IMR-90 (cell line): ENCODE data around the gene ASB13. TPM values are rescaled to one million over a fixed set of nuclear protein-coding genes. Genes with fewer than 3 reads are reported as not detected.
A peak's percentile ranks its signal among the peaks of the same experiment; 100 is the strongest.

Experiments
- ATAC-seq: fragments of 200-7000 bp; cut with Tn5 transposase; 2 replicates; pipeline ENCODE4 v1.9.1; 2020; ENCODE audit warnings: low read depth, mild to moderate bottlenecking, moderate library complexity
- Bru-seq: library from RNA; stranded (reverse); fragments of 400-500 nt; gene quantifications from one replicate; lab custom pipeline; 2021; lab: Mats Ljungman, UMichigan
- BruChase-seq, 2 experiments: library from RNA; stranded (reverse); fragments of 400-500 nt; gene quantifications; one replicate each; lab custom pipeline; 2021; lab: Mats Ljungman, UMichigan
- BruUV-seq: library from RNA; stranded (reverse); fragments of 400-500 nt; replicated peaks from 2 replicates; lab custom pipeline; 2021; lab: Mats Ljungman, UMichigan
- CTCF ChIA-PET: fragments of 300-600 bp; formaldehyde crosslinking; extraction: SDS; loops from one replicate; lab custom pipeline; 2021; ENCODE audit warnings: antibody characterized with exemption; lab: Yijun Ruan, JAX
- POLR2A ChIA-PET: fragments of 300-600 bp; sonication (Branson Sonifier 250); formaldehyde crosslinking; loops from one replicate; lab custom pipeline; 2022; ENCODE audit warnings: antibody characterized with exemption; ENCODE audit not compliant: unreplicated experiment; lab: Charles Lee
- DNase-seq: peaks from one replicate; pipeline ENCODE4 v3.0.0; 2013
- H2AFZ ChIP-seq: replicated peaks from 2 replicates; pipeline ENCODE3; 2013; ENCODE audit warnings: low read length, mild to moderate bottlenecking; ENCODE audit not compliant: poor library complexity
- H2AK5ac ChIP-seq: 2 replicates; pipeline ENCODE4 v1.6.1; 2013; ENCODE audit warnings: low read depth, low read length, inconsistent platforms
- H2AK9ac ChIP-seq: replicated peaks from 2 replicates; pipeline ENCODE3; 2013; ENCODE audit warnings: mild to moderate bottlenecking, low read depth, low read length, moderate library complexity; ENCODE audit not compliant: poor library complexity
- H2BK120ac ChIP-seq: 2 replicates; pipeline ENCODE4 v1.6.1; 2013; ENCODE audit warnings: low read depth, low read length, inconsistent platforms
- H2BK15ac ChIP-seq: 3 replicates; pipeline ENCODE4 v1.6.1; 2013; ENCODE audit warnings: low read depth, low read length, inconsistent platforms
- H2BK20ac ChIP-seq: 2 replicates; pipeline ENCODE4 v1.6.1; 2013; ENCODE audit warnings: low read depth, mild to moderate bottlenecking, inconsistent platforms, low read length, moderate library complexity
- H2BK5ac ChIP-seq: 2 replicates; pipeline ENCODE4 v1.6.1; 2013; ENCODE audit warnings: mild to moderate bottlenecking, low read depth, low read length, inconsistent platforms; ENCODE audit not compliant: poor library complexity, severe bottlenecking
- H3K14ac ChIP-seq: replicated peaks from 2 replicates; pipeline ENCODE4 v1.6.1; 2013; ENCODE audit warnings: low read depth, low read length, inconsistent platforms
- H3K18ac ChIP-seq: 2 replicates; pipeline ENCODE4 v1.6.1; 2013; ENCODE audit warnings: low read depth, low read length, control low read depth
- H3K23ac ChIP-seq: 2 replicates; pipeline ENCODE4 v1.6.1; 2013; ENCODE audit warnings: low read depth, low read length, inconsistent platforms
- H3K27ac ChIP-seq: 2 replicates; pipeline ENCODE4 v1.5.1; 2013; ENCODE audit warnings: mild to moderate bottlenecking, control low read depth, low read length; ENCODE audit not compliant: insufficient read depth
- H3K27me3 ChIP-seq: 2 replicates; pipeline ENCODE4 v1.6.1; 2013; ENCODE audit warnings: low read length; ENCODE audit not compliant: control insufficient read depth, insufficient read depth
- H3K36me3 ChIP-seq: 2 replicates; pipeline ENCODE4 v1.6.1; 2013; ENCODE audit warnings: low read length, mixed read lengths; ENCODE audit not compliant: control insufficient read depth, insufficient read depth
- H3K4ac ChIP-seq: 2 replicates; pipeline ENCODE4 v1.6.1; 2013; ENCODE audit warnings: low read depth, low read length, inconsistent platforms
- H3K4me1 ChIP-seq: 2 replicates; pipeline ENCODE4 v1.6.1; 2013; ENCODE audit warnings: low read length, mixed read lengths; ENCODE audit not compliant: control insufficient read depth, insufficient read depth
- H3K4me2 ChIP-seq: 2 replicates; pipeline ENCODE4 v1.6.1; 2013; ENCODE audit warnings: low read depth, mild to moderate bottlenecking, control low read depth, low read length, moderate library complexity
- H3K4me3 ChIP-seq: 2 replicates; pipeline ENCODE4 v1.5.1; 2013; ENCODE audit warnings: low read depth, mild to moderate bottlenecking, control low read depth, low read length, moderate library complexity; ENCODE audit not compliant: insufficient read depth
- H3K56ac ChIP-seq: 2 replicates; pipeline ENCODE4 v1.6.1; 2013; ENCODE audit warnings: low read length, inconsistent platforms; ENCODE audit not compliant: insufficient read depth; ENCODE audit errors: extremely low read depth
- H3K79me1 ChIP-seq, 2 experiments: 2 replicates each; pipeline ENCODE4 v1.6.1; 2013; ENCODE audit warnings: low read length in 2 of 2, inconsistent platforms in 1 of 2, low read depth in 1 of 2
- H3K9ac ChIP-seq: 2 replicates; pipeline ENCODE4 v1.6.1; 2013; ENCODE audit warnings: low read depth, low read length, control low read depth
- H3K9me1 ChIP-seq: 2 replicates; pipeline ENCODE4 v1.6.1; 2013; ENCODE audit warnings: low read length, inconsistent platforms; ENCODE audit not compliant: insufficient read depth
- H3K9me3 ChIP-seq: 2 replicates; pipeline ENCODE4 v1.6.1; 2013; ENCODE audit warnings: low read length; ENCODE audit not compliant: control insufficient read depth, insufficient read depth
- H4K20me1 ChIP-seq: 2 replicates; pipeline ENCODE4 v1.6.1; 2013; ENCODE audit warnings: low read length, inconsistent platforms; ENCODE audit not compliant: insufficient read depth
- H4K5ac ChIP-seq: 2 replicates; pipeline ENCODE4 v1.6.1; 2013; ENCODE audit warnings: mild to moderate bottlenecking, low read depth, low read length, control low read depth
- H4K8ac ChIP-seq, 2 experiments: 2 replicates each; pipeline ENCODE4 v1.6.1; 2013; ENCODE audit warnings: low read depth in 2 of 2, low read length in 2 of 2, control low read depth in 1 of 2, inconsistent platforms in 1 of 2
- H4K91ac ChIP-seq: 2 replicates; pipeline ENCODE4 v1.6.1; 2013; ENCODE audit warnings: low read depth, low read length, inconsistent platforms; ENCODE audit not compliant: insufficient read depth
- CEBPB ChIP-seq: IDR thresholded peaks from 2 replicates; pipeline ENCODE4 v1.6.1; 2012; ENCODE audit warnings: low read depth, low read length, improper control_type of control experiment
- FOS ChIP-seq: fragments of 150-350 bp; IDR thresholded peaks from 2 replicates; pipeline ENCODE4 v1.6.1; 2016; ENCODE audit warnings: low read depth, low read length
- POLR2A ChIP-seq: IDR thresholded peaks from 2 replicates; pipeline ENCODE4 v1.6.1; 2012; ENCODE audit warnings: mild to moderate bottlenecking, low read depth, low read length
- WGBS, 2 experiments: methylation state at CpG; one replicate each; pipeline versions ENCODE4 v1.1.5 to v1.1.7; 2013; ENCODE audit warnings: missing lambda C conversion rate in 2 of 2; ENCODE audit not compliant: insufficient read length in 1 of 2; ENCODE audit errors: extremely low coverage in 2 of 2; 5-methylcytosine and 5-hydroxymethylcytosine counted together
- dilution Hi-C: fragments of 300-500 bp; cut with HindIII; formaldehyde crosslinking; loops from one replicate; pipeline ENCODE4 v1.14.3; 2018; ENCODE audit warnings: low sequenced_read_pairs; ENCODE audit not compliant: unreplicated experiment
- in situ Hi-C: fragments of 300-500 bp; cut with MboI; formaldehyde crosslinking; loops from 3 replicates; pipeline ENCODE4 v1.14.3; 2019; ENCODE audit warnings: low sequenced_read_pairs, inconsistent platforms, mixed read lengths
- intact Hi-C: fragments of 100-400 bp; cut with micrococcal nuclease; formaldehyde crosslinking; loops from 2 replicates; pipeline ENCODE4 v1.10.0; 2022
- long read RNA-seq: library from polyadenylated mRNA; unstranded; transcript quantifications from one replicate; pipeline ENCODE4 v2.0.0, GENCODE V29; 2021; ENCODE audit not compliant: unreplicated experiment
- polyA plus RNA-seq, 3 experiments: library from polyadenylated mRNA; depleted of rRNA; stranded (reverse); fragments of >200 nt; gene quantifications; 2 replicates each; pipeline ENCODE4 v1.2.3, GENCODE V29; 2012; ENCODE audit warnings: low replicate concordance in 1 of 3
- total RNA-seq: library from RNA; depleted of rRNA; stranded (reverse); fragments of >200 nt; gene quantifications from 2 replicates; pipeline ENCODE4 v1.2.3, GENCODE V29; 2012; rRNA removed

Gene ASB13, protein sequence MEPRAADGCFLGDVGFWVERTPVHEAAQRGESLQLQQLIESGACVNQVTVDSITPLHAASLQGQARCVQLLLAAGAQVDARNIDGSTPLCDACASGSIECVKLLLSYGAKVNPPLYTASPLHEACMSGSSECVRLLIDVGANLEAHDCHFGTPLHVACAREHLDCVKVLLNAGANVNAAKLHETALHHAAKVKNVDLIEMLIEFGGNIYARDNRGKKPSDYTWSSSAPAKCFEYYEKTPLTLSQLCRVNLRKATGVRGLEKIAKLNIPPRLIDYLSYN
- total RNA-seq (6.3 and 6.4 TPM in 2 replicates), polyA plus RNA-seq (2012; rRNA removed) (3.9 and 4.6 TPM in 2 replicates), Bru-seq, nascent RNA (percentile 52 among the genes with signal in this experiment), BruChase-seq, experiment 1, labeled RNA remaining after a 6-hour chase (percentile 49 among the genes with signal in this experiment), BruChase-seq, experiment 2, labeled RNA remaining after a 2-hour chase (percentile 50 among the genes with signal in this experiment)
- 3.7 and 5.1 TPM in 2 replicates for polyA plus RNA-seq (2012; cell fraction: cytosol; rRNA removed)
- polyA plus RNA-seq (2012; cell fraction: nucleus; rRNA removed; ENCODE audit: low replicate concordance), result 3.2 and 5.1 TPM in 2 replicates
- long read RNA-seq, transcript ASB13-201 (6 exons, 2,699 nt), result major isoform, 13 of 17 reads
- long read RNA-seq, partial matches to known transcripts, result 1 of 17 reads
- long read RNA-seq, other reads (novel, unspliced or antisense), result 3 of 17 reads

DNA sequence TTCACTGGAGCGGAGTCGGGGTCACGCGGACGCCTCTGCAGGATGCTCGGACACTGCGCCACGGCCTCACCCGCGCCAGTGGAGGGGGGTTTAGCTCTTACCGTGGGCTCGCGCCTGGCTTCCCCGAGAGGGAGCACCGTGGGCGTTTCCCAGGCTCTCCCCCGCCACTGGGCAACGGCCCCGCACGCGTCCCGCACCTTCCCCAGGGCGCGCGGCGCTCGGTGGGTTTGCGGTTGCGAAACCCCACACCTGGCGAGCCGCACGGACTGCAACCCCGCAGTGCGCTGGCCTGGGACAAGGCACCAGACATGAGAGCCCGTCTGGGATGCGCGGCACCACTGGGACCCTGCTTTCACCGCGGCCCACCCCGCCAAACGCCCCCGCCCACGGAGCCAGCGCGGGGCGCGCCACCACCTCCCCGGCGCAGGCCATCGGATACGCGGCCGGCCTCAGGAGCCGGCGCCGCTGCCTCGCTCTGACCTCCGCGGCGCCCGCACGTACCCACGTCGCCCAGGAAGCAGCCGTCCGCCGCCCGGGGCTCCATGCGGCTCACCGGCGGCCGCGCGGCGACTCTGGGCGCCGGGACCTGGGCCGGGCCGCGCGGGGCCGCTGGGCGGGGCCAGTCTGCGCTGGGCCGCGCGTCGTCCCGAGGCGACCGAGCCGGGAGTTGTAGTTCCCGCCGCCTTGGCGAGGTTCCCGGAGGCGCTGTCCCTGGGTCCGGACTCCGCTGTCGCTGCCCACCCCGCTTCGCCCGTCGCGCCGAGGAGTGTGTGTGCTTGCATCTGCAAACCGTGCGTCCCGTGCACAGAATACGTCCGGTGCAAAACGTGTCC, at the start of gene ASB13:
Gene ASB13, minus strand, starts transcription at position 588 of the 833 bp plus-strand sequence. Its CDS starts 44 bp downstream, at position 544.
- dilution Hi-C loops (no loop called here), in situ Hi-C loops (no loop called here), intact Hi-C loops (no loop called here)
- Histone ChIP-seq H4K5ac (0 out of 2 replicates have a peak within 1 kb of the TSS, but pooled peaks have one; percentile 24), H3K56ac (no peak within 1 kb of the TSS), H3K27ac (peak within 1 kb of the TSS; percentile 10; the same call in 1 of the 2 replicates), H2BK20ac (no peak within 1 kb of the TSS), H3K27me3 (peaks cover 13% of the 10 kb centered on the region), H3K14ac (peak within 1 kb of the TSS; percentile 48), H2AK5ac (no peak within 1 kb of the TSS), H3K4me3 (peak within 1 kb of the TSS; percentile 62), H3K23ac (peak within 1 kb of the TSS; percentile 34), H3K4me2 (peak within 1 kb of the TSS; percentile 98), H3K9me1 (peaks cover 4% of the 10 kb centered on the region; the same call in 1 of the 2 replicates), H2AK9ac (peak within 1 kb of the TSS; percentile 53), H4K8ac (peak within 1 kb of the TSS; percentile 65 to 87; a peak in 3 of 4 replicates), H3K9ac (peak within 1 kb of the TSS; percentile 60), H4K20me1 (no peaks in the 10 kb centered on the region; the same call in 1 of the 2 replicates), H2BK120ac (no peak within 1 kb of the TSS), H3K4ac (peak within 1 kb of the TSS; percentile 16; the same call in 1 of the 2 replicates), H3K4me1 (no peaks in the 10 kb centered on the region), H4K91ac (peak within 1 kb of the TSS; percentile 23; the same call in 1 of the 2 replicates), H2AFZ (peak within 1 kb of the TSS; percentile 90), H3K9me3 (no peaks in the 10 kb centered on the region), H2BK5ac (no peak within 1 kb of the TSS), H3K79me1 (peaks cover 4 to 11% of the 10 kb centered on the region in 2 experiments), H3K18ac (no peak within 1 kb of the TSS), H3K36me3 (no peaks in the 10 kb centered on the region), H2BK15ac (no peak within 1 kb of the TSS)
- DNase-seq (peak; percentile 20), ATAC-seq (peak; percentile 98)
- ChIA-PET POLR2A (interaction anchor here (0.6 kb wide), 1 partner anchor 18 kb away, joined by 3 read pairs; no protein-coding TSS in a partner anchor), CTCF (no interaction called here)
- TF ChIP-seq POLR2A (0 out of 2 replicates have a peak, but pooled peaks have one; percentile 29), FOS (no peak), CEBPB (peak; percentile 69)
- BruUV-seq, result no TSS peak
- WGBS, 2 experiments, result 1% methylated on average over 71 of the region's 112 CpGs; no CpG with 5 or more reads in 1 of the 2 experiments
